Brain pericyte (primary cell): ENCODE measurements around the gene FIGN.

Experiments used
- DNase-seq: peaks from one replicate; pipeline ENCODE4 v3.0.0-alpha.2; 2012; ENCODE audit warnings: low read depth, low spot score

FIGN gene

DNA sequence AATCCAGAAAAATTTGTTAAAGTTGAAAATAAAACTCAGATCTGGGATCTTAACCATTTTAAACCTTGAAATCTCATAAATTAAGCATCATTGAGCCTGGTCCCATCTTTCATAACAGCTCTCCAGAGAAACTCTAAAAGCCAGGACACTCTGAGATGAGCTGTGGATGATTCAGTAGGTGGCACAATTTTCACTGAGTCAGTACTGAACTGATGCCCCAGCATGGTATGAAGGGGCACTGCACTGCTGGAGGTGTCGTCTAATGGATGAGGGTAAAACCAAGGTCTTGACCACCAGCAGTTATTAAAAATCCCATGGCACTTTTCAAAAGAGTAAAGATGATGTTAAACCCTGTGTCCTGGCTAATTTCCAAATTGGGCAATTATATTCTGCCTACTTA lies 170.6 kb downstream of the FIGN start:
- DNase-seq = no peak

DNA sequence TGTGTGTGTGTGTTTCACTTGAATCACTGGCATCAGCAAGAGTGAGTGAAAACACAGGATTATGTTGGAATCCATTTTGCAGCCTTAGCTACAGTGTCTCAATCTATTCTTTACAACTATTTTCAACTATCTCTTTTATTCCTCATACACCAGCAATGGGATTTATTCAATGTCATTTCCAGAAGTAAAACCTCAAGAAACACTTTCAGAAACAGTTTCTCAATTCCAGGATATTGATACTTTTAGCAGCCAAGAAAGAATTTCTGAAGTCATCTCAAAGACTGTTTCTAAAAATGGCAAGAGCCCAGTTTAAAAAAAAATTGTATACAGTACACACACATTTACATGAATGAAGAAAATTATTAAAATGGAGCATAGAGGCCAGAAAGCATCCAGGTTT lies 171.6 kb downstream of the FIGN start:
- no peak for DNase-seq

- no peak for DNase-seq
Observed at GRCh38 chr2:163563336-163563735, 172.5 kb downstream of the FIGN start.

GRCh38 chr2:163558251-163559021 lies 177.4 kb downstream of the FIGN start:
- no peak for DNase-seq

GRCh38 chr2:163556511-163556910 lies 179.3 kb downstream of the FIGN start:
- no peak for DNase-seq

DNA sequence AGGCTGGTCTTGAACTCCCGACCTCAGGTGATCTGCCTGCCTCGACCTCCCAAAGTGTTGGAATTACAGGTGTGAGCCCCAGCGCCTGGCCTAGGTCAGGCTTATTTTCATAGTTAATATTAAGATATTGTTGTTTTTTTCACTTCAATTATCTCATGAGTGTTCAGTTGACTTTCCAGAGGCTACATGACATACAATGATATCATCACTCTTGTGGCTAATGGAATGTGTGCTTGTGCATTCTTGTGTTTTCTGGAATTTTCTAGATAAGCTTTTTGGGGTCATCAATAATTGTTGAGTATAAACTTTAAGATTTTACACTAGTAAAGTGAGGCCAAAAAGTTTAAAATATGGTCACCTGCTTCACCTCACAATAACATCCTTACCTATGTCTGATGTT lies 180.9 kb downstream of the FIGN start:
- no peak for DNase-seq

DNA sequence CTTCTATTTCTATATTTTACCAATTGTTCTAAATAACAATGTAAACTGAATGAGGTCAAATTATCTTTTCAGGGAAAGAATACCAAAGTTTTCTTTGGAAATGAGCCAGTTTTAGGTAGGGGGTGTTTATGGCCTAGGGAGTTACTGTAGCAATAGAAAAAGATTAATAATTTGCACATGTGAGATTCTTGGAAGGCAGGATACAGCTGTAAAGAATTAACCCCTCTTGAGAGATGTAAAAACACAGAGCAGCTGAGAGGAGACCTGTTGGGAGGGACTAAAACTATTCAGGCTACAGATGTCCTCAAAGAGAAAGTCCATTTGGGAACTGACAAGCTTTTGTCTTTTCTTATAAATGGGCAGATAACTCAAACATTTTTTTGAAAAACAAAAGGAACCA lies 182.2 kb downstream of the FIGN start:
- DNase-seq = peak; percentile 81

DNA sequence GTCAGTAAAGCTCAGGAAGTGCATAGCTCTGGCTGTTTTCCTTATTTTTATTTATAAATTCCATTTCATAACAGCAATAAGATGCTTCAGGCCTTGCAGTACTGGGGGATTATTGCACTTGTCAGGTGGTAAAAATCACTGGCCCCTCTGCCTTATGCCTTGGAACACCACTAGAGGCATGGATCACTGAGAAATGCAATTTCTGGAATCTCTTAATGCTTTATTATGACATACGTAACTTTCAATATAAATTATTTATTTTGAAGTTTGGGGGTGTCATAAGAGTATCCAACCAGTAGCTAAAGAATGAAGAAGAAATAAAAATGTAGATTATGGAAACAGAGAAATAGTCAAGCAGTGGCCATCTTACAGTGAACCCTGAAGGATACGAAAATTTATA lies 183.1 kb downstream of the FIGN start:
- no peak for DNase-seq

- DNase-seq = peak; percentile 3
Observed at GRCh38 chr2:163551616-163552373, 184.0 kb downstream of the FIGN start.

- no peak for DNase-seq
Observed at GRCh38 chr2:163548970-163549369, 186.8 kb downstream of the FIGN start.
